Stimulated activated naive B cell treated with anti-CD40 and anti-IgM and Interleukin-4, amounts not matched to agents 10 μg/mL and 1 μg/mL and 100 μg/mL, for 72 hours (primary cell): Measurements from ENCODE around the gene PRICKLE2.

Experiments
- ATAC-seq, 2 donors: fragments of 150-1000 bp; cut with Tn5 transposase; replicated peaks; 2 replicates each; pipeline ENCODE4 v1.10.0; 2021; ENCODE audit warnings: moderate library complexity in 1 of 2
- DNase-seq: peaks from one replicate; pipeline ENCODE4 v3.0.0; 2021
- H3K27ac Mint-ChIP-seq: one replicate; pipeline ENCODE4 v1.8.0; 2022; ENCODE audit warnings: mild to moderate bottlenecking, mixed read lengths
- H3K27me3 Mint-ChIP-seq, 2 donors: one replicate each; pipeline ENCODE4 v1.8.0; 2022; ENCODE audit warnings: mixed read lengths in 2 of 2
- H3K36me3 Mint-ChIP-seq, 2 donors: one replicate each; pipeline ENCODE4 v1.8.0; 2022; ENCODE audit warnings: mixed read lengths in 2 of 2, mild to moderate bottlenecking in 1 of 2
- H3K4me1 Mint-ChIP-seq, 2 donors: one replicate each; pipeline ENCODE4 v1.8.0; 2022; ENCODE audit warnings: mixed read lengths in 2 of 2, mild to moderate bottlenecking in 1 of 2
- H3K4me3 Mint-ChIP-seq, 2 donors: one replicate each; pipeline ENCODE4 v1.8.0; 2022; ENCODE audit warnings: mild to moderate bottlenecking in 2 of 2, mixed read lengths in 2 of 2, moderate library complexity in 1 of 2
- H3K9me3 Mint-ChIP-seq, 2 donors: one replicate each; pipeline ENCODE4 v1.8.0; 2022; ENCODE audit warnings: mixed read lengths in 2 of 2, mild to moderate bottlenecking in 1 of 2

PRICKLE2 gene

DNA sequence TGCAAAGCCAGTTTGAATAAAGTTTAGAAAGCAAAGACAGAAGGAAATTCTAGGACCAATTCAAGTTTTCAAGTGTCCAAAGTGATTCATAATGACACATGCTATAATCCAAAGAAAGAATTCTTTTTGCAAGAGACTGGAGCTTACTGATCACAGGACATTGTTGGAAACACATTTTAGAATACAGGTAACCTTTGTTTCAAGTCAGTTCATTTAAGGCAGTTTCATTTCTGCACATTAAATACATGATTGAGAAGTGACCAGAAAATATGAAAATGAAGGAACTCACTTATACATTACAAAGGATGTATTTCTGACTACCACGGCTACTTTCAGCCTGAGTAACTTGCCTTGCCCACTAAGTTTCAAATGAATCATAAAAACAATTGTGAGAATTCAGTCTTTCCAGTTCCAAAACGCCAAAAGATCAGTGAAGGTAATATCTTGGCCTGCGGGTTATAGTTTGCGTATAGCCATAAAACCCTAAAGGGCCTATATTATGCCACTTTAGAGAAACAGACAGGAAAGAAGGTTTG, 48.7 kb downstream of the PRICKLE2 start:
- no peaks in the 10 kb centered on the region for H3K4me1 Mint-ChIP-seq
- ATAC-seq (peak in 1 of 2 donors; percentile 25), DNase-seq (no peak)
- peaks cover 0 to 8% of the 10 kb centered on the region in 2 donors for H3K27me3 Mint-ChIP-seq
- H3K36me3 Mint-ChIP-seq, result no peaks in the 10 kb centered on the region
- H3K4me3 Mint-ChIP-seq, result no peak overlapping the region
- no peak overlapping the region for H3K27ac Mint-ChIP-seq
- H3K9me3 Mint-ChIP-seq, result peaks cover 0 to 1% of the 10 kb centered on the region in 2 donors

DNA sequence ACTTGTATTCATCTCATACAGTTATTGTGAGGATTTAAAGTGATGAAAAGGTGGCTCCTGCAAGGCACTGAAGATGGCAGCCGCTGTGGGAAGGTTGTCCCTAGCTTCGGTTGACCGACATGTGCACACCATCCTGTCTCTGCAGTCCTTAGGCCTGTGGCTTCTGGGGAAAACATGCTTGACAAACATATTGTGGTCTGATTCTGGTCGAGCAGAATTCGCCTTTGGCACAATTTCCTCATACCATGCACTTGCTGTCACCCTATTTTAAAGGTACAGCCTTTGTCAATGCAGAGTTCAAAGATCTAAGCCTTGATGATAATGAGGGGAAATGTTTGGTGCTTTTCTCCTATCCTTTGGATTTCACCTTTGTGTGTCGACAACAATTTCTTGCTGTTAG, 50.9 kb downstream of the PRICKLE2 start:
- peaks cover 0 to 8% of the 10 kb centered on the region in 2 donors for H3K27me3 Mint-ChIP-seq

DNA sequence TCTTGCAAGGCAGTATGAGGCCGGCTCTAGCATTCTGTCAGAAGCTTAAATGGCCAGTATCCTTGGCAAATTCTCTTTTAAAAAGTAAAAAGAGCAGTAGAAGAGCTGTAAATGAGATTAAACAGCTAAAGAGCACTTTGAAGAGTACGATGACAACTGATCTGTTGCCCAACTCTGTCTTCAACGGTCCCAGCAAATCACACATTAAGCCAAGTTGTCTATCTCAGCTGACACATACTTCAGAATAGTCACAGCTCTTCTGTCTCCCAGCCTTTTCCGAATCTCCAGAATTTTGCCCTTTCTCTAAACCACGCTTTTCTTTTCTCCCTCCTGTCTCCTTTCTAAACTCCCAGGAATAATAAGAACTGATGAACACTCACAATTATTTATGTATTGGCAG, 51.7 kb downstream of the PRICKLE2 start:
- H3K27ac Mint-ChIP-seq, result no peak overlapping the region
- H3K4me1 Mint-ChIP-seq, result no peaks in the 10 kb centered on the region
- peaks cover 1 to 5% of the 10 kb centered on the region in 2 donors for H3K9me3 Mint-ChIP-seq
- ATAC-seq (no peak), DNase-seq (no peak)
- peaks cover 0 to 8% of the 10 kb centered on the region in 2 donors for H3K27me3 Mint-ChIP-seq
- no peak overlapping the region for H3K4me3 Mint-ChIP-seq
- H3K36me3 Mint-ChIP-seq, result no peaks in the 10 kb centered on the region

More for the DNA sequence above, 50.9 kb downstream of the PRICKLE2 start:
- Mint-ChIP-seq H3K4me1 (no peaks in the 10 kb centered on the region), H3K36me3 (no peaks in the 10 kb centered on the region), H3K9me3 (peaks cover 1 to 5% of the 10 kb centered on the region in 2 donors), H3K4me3 (no peak overlapping the region), H3K27ac (no peak overlapping the region)
- DNase-seq (no peak), ATAC-seq (no peak)

DNA sequence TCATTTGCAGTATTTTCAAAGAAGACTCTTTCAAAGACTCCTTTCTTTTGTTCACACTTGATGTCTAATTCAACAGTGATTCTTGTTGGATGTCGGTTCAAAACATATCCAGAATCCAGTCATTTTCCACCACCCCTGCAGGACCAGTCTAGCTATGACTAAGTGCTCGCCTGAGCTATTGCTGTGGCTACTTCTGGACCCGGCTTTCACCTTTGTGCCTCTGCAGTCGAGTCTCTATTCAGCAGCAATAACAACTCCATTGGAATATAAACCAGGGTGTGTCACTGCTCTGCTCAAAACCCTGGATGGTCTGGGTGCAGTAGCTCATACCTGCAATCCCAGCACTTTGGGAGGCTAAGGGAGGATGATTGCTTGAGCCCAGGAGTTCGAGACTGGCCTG, 55.0 kb downstream of the PRICKLE2 start:
- no peak overlapping the region for H3K27ac Mint-ChIP-seq
- H3K27me3 Mint-ChIP-seq, result peaks cover 0 to 8% of the 10 kb centered on the region in 2 donors
- no peak overlapping the region for H3K4me3 Mint-ChIP-seq
- no peak for ATAC-seq
- no peaks in the 10 kb centered on the region for H3K4me1 Mint-ChIP-seq
- H3K36me3 Mint-ChIP-seq, result no peaks in the 10 kb centered on the region
- H3K9me3 Mint-ChIP-seq, result peaks cover 1 to 5% of the 10 kb centered on the region in 2 donors
- no peak for DNase-seq

DNA sequence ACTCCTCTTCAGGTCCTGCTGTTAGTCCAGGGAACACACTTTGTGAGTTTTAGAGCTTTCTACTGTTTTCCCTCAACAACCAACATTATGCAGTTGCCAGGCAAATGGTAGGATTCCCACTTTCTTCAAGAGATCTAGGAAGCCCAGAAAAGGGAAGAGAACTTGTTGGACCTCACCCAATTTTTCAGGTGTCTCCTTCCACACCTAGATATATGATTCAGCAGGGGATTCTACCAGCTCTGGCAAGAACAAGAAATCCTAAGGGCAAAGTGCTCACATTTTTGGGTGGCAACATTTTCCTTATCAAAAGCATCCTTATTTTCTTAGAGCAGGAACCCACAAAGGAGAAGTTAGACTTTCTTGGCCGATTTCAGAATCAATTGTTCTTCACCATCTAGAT, 57.4 kb downstream of the PRICKLE2 start:
- H3K4me1 Mint-ChIP-seq, result peaks cover 0 to 5% of the 10 kb centered on the region in 2 donors
- no peaks in the 10 kb centered on the region for H3K27me3 Mint-ChIP-seq
- H3K36me3 Mint-ChIP-seq, result no peaks in the 10 kb centered on the region
- no peak overlapping the region for H3K27ac Mint-ChIP-seq
- no peak for DNase-seq
- H3K9me3 Mint-ChIP-seq, result peaks cover 0 to 5% of the 10 kb centered on the region in 2 donors
- no peak for ATAC-seq
- no peak overlapping the region for H3K4me3 Mint-ChIP-seq

DNA sequence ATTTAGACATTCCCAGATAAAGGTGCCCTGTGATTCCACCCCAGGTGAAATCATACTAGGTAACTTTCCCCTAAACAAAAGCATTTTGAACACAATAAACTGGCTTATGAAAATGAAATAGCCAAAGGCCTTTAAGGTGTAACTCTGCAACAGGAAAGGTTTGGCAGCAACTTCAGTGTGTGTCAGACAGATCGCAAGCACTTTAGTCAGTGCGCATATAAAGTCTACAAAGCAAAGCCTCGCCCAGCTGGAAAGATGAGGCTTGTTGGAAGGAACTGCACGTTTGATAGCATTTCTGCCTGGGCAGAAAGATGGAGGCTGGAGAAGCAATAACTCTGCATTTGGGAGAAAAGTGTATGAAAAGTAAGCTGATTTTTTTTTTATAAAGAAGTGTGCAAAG, 57.9 kb downstream of the PRICKLE2 start:
- Mint-ChIP-seq H3K9me3 (peaks cover 0 to 5% of the 10 kb centered on the region in 2 donors), H3K27ac (no peak overlapping the region), H3K36me3 (no peaks in the 10 kb centered on the region), H3K27me3 (no peaks in the 10 kb centered on the region), H3K4me1 (peaks cover 0 to 5% of the 10 kb centered on the region in 2 donors), H3K4me3 (no peak overlapping the region)
- DNase-seq (no peak), ATAC-seq (no peak)

DNA sequence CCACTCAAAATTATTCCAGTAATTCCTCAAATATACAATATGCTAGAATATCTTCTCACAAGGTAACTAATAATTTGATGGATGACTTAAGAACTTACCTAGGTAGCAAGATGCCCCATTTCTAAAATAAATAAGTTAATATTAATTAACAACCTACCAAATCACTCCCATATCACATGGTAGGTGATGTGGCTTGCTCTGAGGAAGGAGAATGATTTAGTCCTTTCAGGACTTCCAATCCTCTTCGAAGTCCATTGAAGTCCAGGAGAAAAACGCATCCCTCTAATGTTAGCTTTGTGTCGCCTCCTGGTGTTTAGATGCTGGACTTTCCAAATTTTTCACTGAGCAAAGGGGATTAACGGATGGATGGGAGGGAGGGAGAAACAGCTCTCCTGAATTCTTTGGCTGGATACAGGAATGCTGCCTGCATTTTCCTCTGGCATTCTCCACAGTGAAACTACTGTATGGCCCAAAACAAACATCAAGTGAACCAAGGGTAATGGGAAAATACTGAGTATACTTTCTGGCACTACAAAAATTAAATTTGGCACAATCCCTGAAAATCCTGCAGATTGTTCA, 58.6 kb downstream of the PRICKLE2 start:
- DNase-seq (no peak), ATAC-seq (no peak)
- H3K27me3 Mint-ChIP-seq, result no peaks in the 10 kb centered on the region
- H3K9me3 Mint-ChIP-seq, result peaks cover 0 to 5% of the 10 kb centered on the region in 2 donors
- peaks cover 0 to 5% of the 10 kb centered on the region in 2 donors for H3K4me1 Mint-ChIP-seq
- no peak overlapping the region for H3K27ac Mint-ChIP-seq
- no peaks in the 10 kb centered on the region for H3K36me3 Mint-ChIP-seq
- no peak overlapping the region for H3K4me3 Mint-ChIP-seq

DNA sequence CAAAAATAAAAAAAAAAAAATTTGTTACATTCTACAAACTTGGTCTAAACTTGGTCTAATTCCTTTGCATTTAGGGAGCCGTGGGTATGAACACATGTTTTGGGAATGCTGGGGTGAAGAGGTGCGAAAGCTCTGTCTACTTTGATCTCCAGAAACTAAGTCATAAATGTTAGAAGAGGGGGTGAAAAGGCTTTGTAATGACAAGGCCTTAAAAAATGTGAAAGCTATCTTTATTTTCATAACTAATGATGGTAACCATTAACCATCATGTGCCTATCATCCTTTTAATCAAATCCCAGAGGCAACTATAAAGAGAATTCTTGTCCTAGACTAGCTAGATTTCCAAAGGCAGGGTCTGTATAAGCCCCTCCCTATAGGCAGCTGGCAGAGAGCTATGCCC, 60.9 kb downstream of the PRICKLE2 start:
- Mint-ChIP-seq H3K27me3 (no peaks in the 10 kb centered on the region), H3K9me3 (no peaks in the 10 kb centered on the region), H3K36me3 (no peaks in the 10 kb centered on the region), H3K4me3 (no peak overlapping the region), H3K4me1 (peaks cover 0 to 5% of the 10 kb centered on the region in 2 donors), H3K27ac (no peak overlapping the region)
- DNase-seq, result no peak
- ATAC-seq, result no peak

DNA sequence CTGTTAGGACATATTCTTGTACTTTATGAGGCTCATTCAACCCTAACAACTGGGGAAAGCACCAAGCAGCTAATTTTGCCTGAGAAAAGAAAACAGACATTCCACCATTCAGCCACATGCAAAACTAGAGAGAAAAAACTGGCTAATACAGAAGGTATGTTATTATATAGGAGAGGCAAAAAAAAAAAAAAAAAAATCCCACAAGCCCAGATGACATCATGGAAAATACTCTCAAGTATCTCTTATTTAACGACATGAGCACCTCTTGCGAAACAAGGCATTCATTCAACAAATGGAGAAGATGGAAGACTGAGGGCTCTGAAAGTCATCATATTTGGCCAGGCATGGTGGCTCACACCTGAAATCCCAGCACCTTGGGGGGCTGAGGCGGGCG, 61.5 kb downstream of the PRICKLE2 start:
- H3K27ac Mint-ChIP-seq, result no peak overlapping the region
- H3K36me3 Mint-ChIP-seq, result no peaks in the 10 kb centered on the region
- no peak overlapping the region for H3K4me3 Mint-ChIP-seq
- H3K9me3 Mint-ChIP-seq, result no peaks in the 10 kb centered on the region
- H3K4me1 Mint-ChIP-seq, result peaks cover 0 to 5% of the 10 kb centered on the region in 2 donors
- no peaks in the 10 kb centered on the region for H3K27me3 Mint-ChIP-seq
- DNase-seq, result no peak
- ATAC-seq, result no peak

DNA sequence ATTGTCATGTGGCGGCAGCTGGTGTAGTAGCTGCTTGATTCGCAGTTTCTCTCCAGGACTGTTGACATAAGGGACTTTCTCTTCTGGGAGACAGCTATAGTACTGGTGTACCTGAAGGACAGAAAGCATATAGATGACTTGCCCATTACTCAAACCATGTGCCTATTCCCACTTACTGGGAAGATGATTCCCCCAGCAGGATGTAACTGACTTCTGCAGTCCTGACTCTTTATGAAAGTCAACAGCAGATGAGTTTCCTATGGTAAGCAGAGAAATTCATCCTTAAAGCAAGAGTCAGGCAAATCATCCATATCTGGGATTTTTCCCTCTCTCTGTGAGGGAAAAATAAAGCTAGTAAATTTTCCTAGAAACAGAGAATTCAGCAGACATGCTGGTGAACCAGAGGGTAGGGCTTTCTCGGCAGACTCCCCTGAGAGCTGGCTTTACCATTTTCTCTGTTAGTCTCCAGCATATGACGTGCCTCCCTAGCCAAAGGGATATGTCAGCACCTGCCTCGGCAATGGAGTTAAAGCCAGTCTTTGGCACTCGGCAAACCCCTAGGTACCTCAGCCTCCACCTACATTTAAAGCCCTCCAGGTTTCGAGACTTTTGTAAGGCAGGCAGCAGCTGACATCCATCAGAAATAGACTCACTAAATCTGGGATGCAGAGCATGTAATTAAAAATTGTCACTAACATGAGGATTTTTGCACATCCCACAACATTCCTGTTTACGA, 62.1 kb downstream of the PRICKLE2 start:
- no peak for ATAC-seq
- H3K9me3 Mint-ChIP-seq, result no peaks in the 10 kb centered on the region
- H3K36me3 Mint-ChIP-seq, result no peaks in the 10 kb centered on the region
- no peak overlapping the region for H3K27ac Mint-ChIP-seq
- no peak for DNase-seq
- no peak overlapping the region for H3K4me3 Mint-ChIP-seq
- peaks cover 0 to 5% of the 10 kb centered on the region in 2 donors for H3K4me1 Mint-ChIP-seq
- no peaks in the 10 kb centered on the region for H3K27me3 Mint-ChIP-seq

DNA sequence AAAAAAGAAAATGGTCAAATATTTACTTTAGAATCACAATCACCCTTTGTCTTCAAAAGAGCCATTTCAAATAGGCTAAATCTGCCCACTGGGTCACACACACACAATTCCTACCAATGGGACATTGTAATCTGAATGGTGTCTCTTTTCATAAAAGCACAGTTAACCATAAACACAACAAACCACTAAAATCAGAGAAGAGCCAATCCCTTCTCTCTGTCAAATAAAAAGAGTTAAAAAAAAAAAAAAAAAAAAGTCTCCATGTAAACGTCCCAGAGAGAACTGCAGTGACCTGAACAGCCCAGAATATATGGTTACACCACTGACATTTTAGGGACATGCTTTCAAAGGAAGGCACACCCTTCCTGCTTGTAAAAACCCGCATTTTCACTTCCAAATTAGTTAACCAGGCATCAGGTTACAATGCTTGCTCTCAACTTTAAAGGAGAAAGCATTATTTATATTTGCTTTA, 63.7 kb downstream of the PRICKLE2 start:
- Mint-ChIP-seq H3K4me1 (peaks cover 0 to 5% of the 10 kb centered on the region in 2 donors), H3K4me3 (no peak overlapping the region), H3K27ac (no peak overlapping the region), H3K36me3 (no peaks in the 10 kb centered on the region), H3K27me3 (no peaks in the 10 kb centered on the region), H3K9me3 (no peaks in the 10 kb centered on the region)
- ATAC-seq (no peak), DNase-seq (no peak)

DNA sequence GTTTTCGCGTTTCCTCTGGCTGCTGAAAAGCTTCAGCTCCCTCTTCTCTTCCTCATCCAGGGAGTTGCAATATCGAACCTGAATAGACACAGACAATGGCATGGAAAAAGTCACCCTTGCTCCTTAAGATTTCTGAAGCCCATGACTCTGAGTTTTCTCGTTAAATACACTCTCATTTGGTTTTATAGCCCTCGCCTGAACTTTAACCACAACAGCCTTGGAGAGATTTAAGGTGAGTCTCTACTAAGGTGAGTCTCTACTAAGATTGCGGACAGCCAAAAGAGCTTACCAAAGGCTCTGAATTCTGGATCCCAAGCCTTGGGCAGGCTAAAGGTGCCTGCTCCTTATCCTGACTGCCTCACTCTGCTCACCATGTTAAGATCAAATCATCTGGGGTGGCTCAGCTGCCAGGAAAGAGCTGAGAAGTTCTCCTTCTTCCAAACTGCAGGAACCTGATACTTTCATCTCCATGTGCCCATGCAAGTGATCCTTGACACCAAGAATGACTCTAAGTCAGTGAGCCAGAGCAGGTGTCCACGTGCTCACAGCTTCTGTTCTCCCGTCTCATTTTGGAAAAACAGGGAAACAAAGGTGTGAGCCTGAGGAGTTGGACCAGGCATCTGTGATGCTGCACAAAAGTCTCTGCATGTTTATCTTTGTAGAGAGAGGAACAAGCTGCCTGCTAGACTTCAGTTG, 65.1 kb downstream of the PRICKLE2 start:
- peaks cover 0 to 5% of the 10 kb centered on the region in 2 donors for H3K4me1 Mint-ChIP-seq
- H3K36me3 Mint-ChIP-seq, result no peaks in the 10 kb centered on the region
- no peak overlapping the region for H3K4me3 Mint-ChIP-seq
- DNase-seq, result no peak
- no peak overlapping the region for H3K27ac Mint-ChIP-seq
- H3K9me3 Mint-ChIP-seq, result no peaks in the 10 kb centered on the region
- no peak for ATAC-seq
- no peaks in the 10 kb centered on the region for H3K27me3 Mint-ChIP-seq

DNA sequence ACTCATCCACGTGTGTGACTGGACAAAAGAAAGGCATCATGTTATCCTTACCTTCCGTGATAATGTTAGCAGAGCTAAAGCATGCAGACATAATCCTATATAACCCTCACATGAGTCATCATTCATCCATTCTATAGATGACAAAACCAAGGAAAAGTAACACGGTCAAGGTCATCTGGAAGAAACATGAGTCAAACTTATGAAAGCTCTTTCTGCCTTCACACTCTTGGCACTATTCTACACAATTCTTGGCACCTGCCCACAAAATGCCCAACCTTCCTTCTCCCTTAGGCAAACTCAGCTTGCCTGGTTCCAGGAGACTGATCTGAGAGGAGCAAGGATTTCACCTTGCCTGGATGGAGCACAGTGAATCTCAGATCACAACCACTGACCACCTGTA, 66.9 kb downstream of the PRICKLE2 start:
- Mint-ChIP-seq H3K36me3 (no peaks in the 10 kb centered on the region), H3K4me3 (no peak overlapping the region), H3K27me3 (no peaks in the 10 kb centered on the region), H3K4me1 (no peaks in the 10 kb centered on the region), H3K27ac (no peak overlapping the region), H3K9me3 (no peaks in the 10 kb centered on the region)
- DNase-seq (no peak), ATAC-seq (no peak)

DNA sequence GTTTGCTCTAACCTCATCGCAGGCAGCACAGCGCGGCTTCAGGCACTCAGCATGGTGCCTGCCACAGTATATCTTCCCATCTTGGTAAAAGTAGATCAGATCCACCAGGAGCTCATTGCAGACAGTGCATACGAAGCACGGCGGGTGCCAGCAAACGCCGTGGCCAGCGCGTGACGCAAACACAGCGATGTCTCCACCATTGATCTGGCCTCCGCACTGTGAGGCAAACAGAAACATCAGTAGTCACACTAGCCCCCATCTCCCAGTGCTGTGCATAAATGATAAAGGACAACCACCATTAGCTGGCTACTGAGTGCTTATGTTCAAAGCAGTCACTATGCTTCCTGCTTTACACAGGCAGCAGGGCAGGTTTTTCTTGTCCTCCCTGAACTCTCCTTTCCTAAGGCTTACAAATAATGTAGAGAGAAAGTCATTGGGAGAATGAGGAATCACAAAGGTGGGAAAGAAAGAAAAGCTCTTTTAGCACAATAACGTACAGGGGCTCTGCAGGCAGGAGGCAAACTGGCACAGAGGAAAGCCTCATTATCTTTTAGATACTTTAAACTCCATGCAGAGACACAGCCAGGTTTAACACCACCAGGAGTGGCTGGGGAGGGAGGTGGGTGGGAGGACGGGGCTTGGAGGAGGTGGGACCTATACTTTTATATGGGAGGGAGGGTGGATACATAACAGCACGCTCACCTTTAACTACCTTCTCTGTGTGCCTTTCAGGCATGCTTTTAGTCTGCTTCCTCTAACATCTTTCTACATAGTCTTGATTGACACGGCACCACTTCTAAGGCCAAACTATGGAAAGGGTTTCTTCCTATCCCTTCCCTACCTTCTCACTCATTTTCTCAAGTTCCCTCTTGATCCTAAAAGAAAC, 67.9 kb downstream of the PRICKLE2 start:
- no peaks in the 10 kb centered on the region for H3K36me3 Mint-ChIP-seq
- no peak for DNase-seq
- no peaks in the 10 kb centered on the region for H3K4me1 Mint-ChIP-seq
- no peak for ATAC-seq
- H3K9me3 Mint-ChIP-seq, result no peaks in the 10 kb centered on the region
- H3K27ac Mint-ChIP-seq, result no peak overlapping the region
- no peaks in the 10 kb centered on the region for H3K27me3 Mint-ChIP-seq
- H3K4me3 Mint-ChIP-seq, result no peak overlapping the region
